HG02973 (cell line): ENCODE results near the gene PLPPR3.

Source experiments
- ATAC-seq: cut with Tn5 transposase; IDR thresholded peaks from one replicate; pipeline ENCODE4 v1.9.1; 2021; ENCODE audit warnings: moderate library complexity; ENCODE audit not compliant: unreplicated experiment

The PLPPR3 gene

GRCh38 chr19:778910-779653 is 42.7 kb downstream of the PLPPR3 start:
- no peak for ATAC-seq

- ATAC-seq, result no peak
Measured at GRCh38 chr19:776549-776948, 45.2 kb downstream of the PLPPR3 start.

- no peak for ATAC-seq
Measured at GRCh38 chr19:772730-773436, 48.9 kb downstream of the PLPPR3 start.

GRCh38 chr19:772063-772462 is 49.7 kb downstream of the PLPPR3 start:
- no peak for ATAC-seq

- ATAC-seq, result no peak
Measured at GRCh38 chr19:771332-771785, 50.4 kb downstream of the PLPPR3 start.

GRCh38 chr19:769616-770015 is 52.1 kb downstream of the PLPPR3 start:
- ATAC-seq, result no peak

GRCh38 chr19:768424-768823 is 53.3 kb downstream of the PLPPR3 start:
- no peak for ATAC-seq

GRCh38 chr19:765179-765738 is 56.5 kb downstream of the PLPPR3 start:
- no peak for ATAC-seq

- ATAC-seq, result no peak
Measured at GRCh38 chr19:764301-764700, 57.5 kb downstream of the PLPPR3 start.

GRCh38 chr19:763869-764268 is 57.9 kb downstream of the PLPPR3 start:
- ATAC-seq, result no peak

GRCh38 chr19:763181-763580 is 58.6 kb downstream of the PLPPR3 start:
- no peak for ATAC-seq
